ENCODE results near the gene PILRA. TPM values are rescaled to one million over a fixed set of nuclear protein-coding genes. Genes with fewer than 3 reads are reported as not detected.
A peak's percentile ranks its signal among the peaks of the same experiment; 100 is the strongest.
"Not testable (repeated sequence)": the region's sequence is repeated elsewhere in the genome, so short reads cannot be mapped to it uniquely, and the experiment has no call there.

Gene PILRA
- total RNA-seq, 2 donors from 2014 or later, result 2.1 to 12.8 TPM

DNA sequence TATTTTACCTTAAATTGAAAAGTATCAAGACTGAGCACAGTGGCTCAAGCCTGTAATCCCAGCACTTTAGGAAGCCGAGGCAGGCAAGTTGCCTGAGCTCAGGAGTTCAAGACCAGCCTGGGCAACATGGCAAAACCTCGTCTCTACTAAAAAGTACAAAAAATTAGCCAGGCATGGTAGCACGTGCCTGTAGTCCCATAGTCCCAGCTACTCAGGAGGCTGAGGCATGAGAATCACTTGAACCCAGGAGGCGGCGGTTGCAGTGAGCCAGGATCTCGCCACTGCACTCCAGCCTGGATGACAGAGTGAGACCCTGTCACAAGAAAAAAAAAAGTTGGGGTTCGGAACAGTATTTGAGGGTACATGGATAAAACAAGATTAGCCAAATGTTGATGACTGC, 66.0 kb downstream of the PILRA start:
- H3K27me3 ChIP-seq (ENCODE audit: control insufficient read depth, insufficient read depth, low read length, poor library complexity, severe bottlenecking); H3K27ac Mint-ChIP-seq; H3K9ac ChIP-seq (ENCODE audit: extremely low read depth, low read length, poor library complexity, severe bottlenecking); H3K27me3 Mint-ChIP-seq (ENCODE audit: insufficient read depth); H3K4me3 ChIP-seq (ENCODE audit: low read length); H3K4me1 ChIP-seq (ENCODE audit: control insufficient read depth, insufficient read depth, low read length); H3K4me3 Mint-ChIP-seq; H3K9me3 Mint-ChIP-seq; H3K27ac ChIP-seq (ENCODE audit: low read depth, low read length); H3K9me3 ChIP-seq (ENCODE audit: control insufficient read depth, low read length); DNase-seq: not testable (repeated sequence)
- peaks cover 11% of the 10 kb centered on the region for H3K4me1 Mint-ChIP-seq
- H3K36me3 ChIP-seq (ENCODE audit: control insufficient read depth, insufficient read depth, low read length), result peaks cover 25% of the 10 kb centered on the region
- peaks cover 11% of the 10 kb centered on the region for H3K36me3 Mint-ChIP-seq (ENCODE audit: low read depth)
- WGBS, 2 experiments (ENCODE audit: insufficient coverage in 1 of 2, insufficient read length in 1 of 2), result 93 to 98% methylated on average over 7 of the region's 7 CpGs

DNA sequence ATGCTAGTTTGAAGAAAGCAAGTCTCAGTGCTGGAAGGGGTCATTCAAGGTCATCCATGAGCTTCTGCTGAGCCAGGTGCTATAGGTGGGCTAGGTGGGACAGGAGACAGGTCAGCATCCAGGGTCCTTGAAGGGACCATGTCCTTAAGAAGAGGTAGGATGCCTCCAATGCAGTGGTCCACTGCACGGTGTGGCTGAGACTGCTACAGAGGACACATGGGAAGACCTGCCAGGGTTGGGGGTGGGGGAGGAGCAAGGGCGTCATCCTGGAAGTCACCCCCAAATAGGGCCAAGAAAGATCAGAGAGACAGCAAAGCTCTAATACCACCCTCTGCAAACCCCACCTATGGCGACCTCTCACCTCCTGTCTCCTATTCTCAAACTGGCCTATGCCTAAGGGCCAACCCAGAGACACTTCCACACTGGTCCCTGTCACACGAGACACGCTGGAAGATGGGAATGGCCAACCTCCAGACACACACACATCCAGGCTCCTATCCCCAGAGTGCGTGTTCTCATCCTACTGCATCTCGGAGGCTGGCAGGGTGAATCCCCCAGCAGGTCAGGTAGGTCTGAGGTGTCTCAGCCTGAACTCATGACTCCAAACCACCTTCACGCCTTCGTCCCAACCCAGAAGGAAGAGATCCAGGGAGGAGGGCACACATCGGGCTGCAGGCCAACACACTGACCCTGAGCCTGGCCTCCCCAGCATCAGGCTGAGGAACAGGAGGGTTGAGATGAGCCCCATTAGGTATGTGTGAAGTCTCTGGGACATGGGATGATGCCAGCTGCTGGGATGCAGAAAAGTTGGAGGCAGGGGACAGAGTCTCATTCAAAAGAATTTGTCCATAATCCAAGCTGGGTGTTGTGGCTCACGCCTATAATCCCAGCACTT, 68.6 kb downstream of the PILRA start:
- no peak overlapping the region for H3K9ac ChIP-seq (ENCODE audit: extremely low read depth, low read length, poor library complexity, severe bottlenecking)
- H3K4me3 Mint-ChIP-seq, result no peak overlapping the region
- 94 to 96% methylated on average over 6 to 11 of the region's 11 CpGs for WGBS, 2 experiments (ENCODE audit: insufficient coverage in 1 of 2, insufficient read length in 1 of 2)
- H3K36me3 Mint-ChIP-seq (ENCODE audit: low read depth), result peaks cover 3% of the 10 kb centered on the region
- H3K4me1 ChIP-seq (ENCODE audit: control insufficient read depth, insufficient read depth, low read length), result no peaks in the 10 kb centered on the region
- peaks cover 5% of the 10 kb centered on the region for H3K4me1 Mint-ChIP-seq
- H3K9me3 Mint-ChIP-seq, result no peaks in the 10 kb centered on the region
- no peaks in the 10 kb centered on the region for H3K9me3 ChIP-seq (ENCODE audit: control insufficient read depth, low read length)
- H3K27me3 Mint-ChIP-seq (ENCODE audit: insufficient read depth), result no peaks in the 10 kb centered on the region
- no peak for DNase-seq
- H3K27me3 ChIP-seq (ENCODE audit: control insufficient read depth, insufficient read depth, low read length, poor library complexity, severe bottlenecking), result no peaks in the 10 kb centered on the region
- peaks cover 18% of the 10 kb centered on the region for H3K36me3 ChIP-seq (ENCODE audit: control insufficient read depth, insufficient read depth, low read length)
- TF ChIP-seq, protein P1, sequence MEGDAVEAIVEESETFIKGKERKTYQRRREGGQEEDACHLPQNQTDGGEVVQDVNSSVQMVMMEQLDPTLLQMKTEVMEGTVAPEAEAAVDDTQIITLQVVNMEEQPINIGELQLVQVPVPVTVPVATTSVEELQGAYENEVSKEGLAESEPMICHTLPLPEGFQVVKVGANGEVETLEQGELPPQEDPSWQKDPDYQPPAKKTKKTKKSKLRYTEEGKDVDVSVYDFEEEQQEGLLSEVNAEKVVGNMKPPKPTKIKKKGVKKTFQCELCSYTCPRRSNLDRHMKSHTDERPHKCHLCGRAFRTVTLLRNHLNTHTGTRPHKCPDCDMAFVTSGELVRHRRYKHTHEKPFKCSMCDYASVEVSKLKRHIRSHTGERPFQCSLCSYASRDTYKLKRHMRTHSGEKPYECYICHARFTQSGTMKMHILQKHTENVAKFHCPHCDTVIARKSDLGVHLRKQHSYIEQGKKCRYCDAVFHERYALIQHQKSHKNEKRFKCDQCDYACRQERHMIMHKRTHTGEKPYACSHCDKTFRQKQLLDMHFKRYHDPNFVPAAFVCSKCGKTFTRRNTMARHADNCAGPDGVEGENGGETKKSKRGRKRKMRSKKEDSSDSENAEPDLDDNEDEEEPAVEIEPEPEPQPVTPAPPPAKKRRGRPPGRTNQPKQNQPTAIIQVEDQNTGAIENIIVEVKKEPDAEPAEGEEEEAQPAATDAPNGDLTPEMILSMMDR (conservative IDR thresholded peaks at IDR 0.05), result no peak
- no peak overlapping the region for H3K27ac ChIP-seq (ENCODE audit: low read depth, low read length)
- peak overlapping the region; percentile 27 for H3K27ac Mint-ChIP-seq
- H3K4me3 ChIP-seq (ENCODE audit: low read length), result no peak overlapping the region

DNA sequence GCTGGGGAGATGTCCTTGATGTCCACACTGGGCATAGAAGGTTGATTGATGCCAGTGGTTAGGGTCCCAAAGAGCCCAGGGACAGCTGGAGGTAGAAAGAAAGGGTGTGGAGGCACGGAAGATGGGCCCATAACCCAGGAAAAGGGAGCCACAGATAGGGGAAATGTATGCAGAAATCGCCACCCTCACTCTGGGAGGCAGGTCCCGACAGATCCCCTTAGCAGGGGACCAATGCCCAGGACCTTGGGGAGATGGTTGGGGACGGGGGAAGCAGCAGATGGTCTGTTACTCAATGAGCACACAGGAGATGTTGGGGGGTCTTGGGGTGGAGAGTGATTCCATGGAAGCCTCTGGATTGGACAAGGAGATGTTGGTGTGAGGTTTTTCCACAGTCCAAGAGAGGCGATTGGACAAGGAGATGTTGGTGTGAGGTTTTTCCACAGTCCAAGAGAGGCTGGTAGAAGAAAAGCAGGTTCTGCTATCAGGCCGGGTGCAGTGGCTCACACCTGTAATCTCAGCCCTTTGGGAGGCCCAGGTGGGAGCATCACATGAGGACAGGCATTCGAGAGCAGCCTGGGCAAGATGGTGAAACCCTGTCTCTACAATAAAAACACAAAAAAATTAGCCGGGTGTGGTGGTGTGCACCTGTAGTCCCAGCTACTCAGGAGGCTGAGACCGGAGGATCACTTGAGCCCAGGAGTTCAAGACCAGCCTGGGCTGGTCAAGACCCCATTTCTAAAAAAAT, 70.0 kb downstream of the PILRA start:
- Mint-ChIP-seq H3K27ac (peak overlapping the region; percentile 84), H3K27me3 (ENCODE audit: insufficient read depth) (no peaks in the 10 kb centered on the region), H3K4me1 (peaks cover 5% of the 10 kb centered on the region), H3K9me3 (no peaks in the 10 kb centered on the region), H3K36me3 (ENCODE audit: low read depth) (peaks cover 1% of the 10 kb centered on the region), H3K4me3 (no peak overlapping the region)
- Histone ChIP-seq H3K4me3 (ENCODE audit: low read length) (no peak overlapping the region), H3K4me1 (ENCODE audit: control insufficient read depth, insufficient read depth, low read length) (no peaks in the 10 kb centered on the region), H3K36me3 (ENCODE audit: control insufficient read depth, insufficient read depth, low read length) (peaks cover 8% of the 10 kb centered on the region), H3K27ac (ENCODE audit: low read depth, low read length) (no peak overlapping the region), H3K9ac (ENCODE audit: extremely low read depth, low read length, poor library complexity, severe bottlenecking) (no peak overlapping the region), H3K9me3 (ENCODE audit: control insufficient read depth, low read length) (no peaks in the 10 kb centered on the region), H3K27me3 (ENCODE audit: control insufficient read depth, insufficient read depth, low read length, poor library complexity, severe bottlenecking) (no peaks in the 10 kb centered on the region)
- TF ChIP-seq, protein P1 (conservative IDR thresholded peaks at IDR 0.05), result no peak
- DNase-seq, result no peak
- WGBS, 2 experiments (ENCODE audit: insufficient coverage in 1 of 2, insufficient read length in 1 of 2), result 92 to 94% methylated on average over 6 to 9 of the region's 9 CpGs
